ENCODE results near the gene KAT8.
A peak's percentile ranks its signal among the peaks of the same experiment; 100 is the strongest.

KAT8 gene

GRCh38 chr16:31108035-31108793 is 9.2 kb upstream of the KAT8 start, which contains the start of gene BCKDK:
Gene BCKDK (plus strand): TSS chr16:31108386. CDS start chr16:31109224, 838 bp downstream.
- peak; percentile 84 for DNase-seq

GRCh38 chr16:31108794-31109558 is 8.5 kb upstream of the KAT8 start:
- DNase-seq: no peak

GRCh38 chr16:31109622-31110021 is 7.8 kb upstream of the KAT8 start:
- DNase-seq: no peak

GRCh38 chr16:31110106-31111034 is 7.1 kb upstream of the KAT8 start:
- DNase-seq: no peak

GRCh38 chr16:31111881-31112466 is 5.5 kb upstream of the KAT8 start:
- no peak for DNase-seq

- DNase-seq: no peak
Observed at GRCh38 chr16:31112711-31113110, 4.8 kb upstream of the KAT8 start.

GRCh38 chr16:31113121-31114120 is 4.0 kb upstream of the KAT8 start:
- DNase-seq: no peak

- DNase-seq: no peak
Observed at GRCh38 chr16:31114468-31114867, 3.0 kb upstream of the KAT8 start.

- DNase-seq: peak; percentile 48
Observed at GRCh38 chr16:31118223-31119155, 1.0 kb downstream of the KAT8 start.

- no peak for DNase-seq
Observed at GRCh38 chr16:31120129-31120528, 2.7 kb downstream of the KAT8 start.

GRCh38 chr16:31125844-31126243 is 8.4 kb downstream of the KAT8 start:
- no peak for DNase-seq

GRCh38 chr16:31127182-31127581 is 9.7 kb downstream of the KAT8 start:
- DNase-seq: no peak

- DNase-seq: no peak
Observed at GRCh38 chr16:31128711-31129567, 11.5 kb downstream of the KAT8 start.

- DNase-seq: no peak
Observed at GRCh38 chr16:31129568-31130335, 12.3 kb downstream of the KAT8 start.

- DNase-seq: no peak
Observed at GRCh38 chr16:31130336-31130891, 12.9 kb downstream of the KAT8 start.

GRCh38 chr16:31130899-31131298 is 13.4 kb downstream of the KAT8 start:
- no peak for DNase-seq

GRCh38 chr16:31131416-31131815 is 14.0 kb downstream of the KAT8 start:
- DNase-seq: no peak

- no peak for DNase-seq
Observed at GRCh38 chr16:31131841-31132271, 14.4 kb downstream of the KAT8 start.

Data from fibroblast of skin of back (primary cell).